Neutrophil (primary cell): ENCODE measurements around the gene SUSD1.
"Not testable (repeated sequence)": the region's sequence is repeated elsewhere in the genome, so short reads cannot be mapped to it uniquely, and the experiment has no call there.

ENCODE experiments used
- H3K27ac ChIP-seq: fragments of 200-600 bp; sonication (generic); 2 replicates; pipeline ENCODE4 v1.5.1; 2016; ENCODE audit warnings: mild to moderate bottlenecking, moderate library complexity
- H3K27me3 ChIP-seq: fragments of 200-600 bp; sonication (generic); 2 replicates; pipeline ENCODE4 v1.6.0; 2016; ENCODE audit warnings: mild to moderate bottlenecking
- H3K36me3 ChIP-seq: fragments of 200-600 bp; sonication (generic); 2 replicates; pipeline ENCODE4 v1.5.1; 2017
- H3K4me1 ChIP-seq, 2 experiments: fragments of 200-600 bp in 1 of 2; sonication (generic) in 1 of 2; 1 replicate in 1 of 2; 2 replicates in 1 of 2; pipeline versions ENCODE4 v1.5.1 to v1.6.1; 2013 to 2016; ENCODE audit warnings: low read depth in 1 of 2, low read length in 1 of 2, mild to moderate bottlenecking in 1 of 2, moderate library complexity in 1 of 2; ENCODE audit not compliant: control insufficient read depth in 1 of 2, insufficient read depth in 1 of 2
- H3K4me3 ChIP-seq, 2 experiments: fragments of 200-600 bp in 1 of 2; sonication (generic) in 1 of 2; 1 replicate in 1 of 2; 2 replicates in 1 of 2; pipeline ENCODE4 v1.5.1; 2013 to 2016; ENCODE audit warnings: low read depth in 1 of 2, low read length in 1 of 2, mild to moderate bottlenecking in 1 of 2, moderate library complexity in 1 of 2
- H3K9me3 ChIP-seq: fragments of 200-600 bp; sonication (generic); 2 replicates; pipeline ENCODE4 v1.5.1; 2016
- TF ChIP-seq, protein P1 (sequence below): fragments of 200-600 bp; sonication (generic); IDR thresholded peaks from 2 replicates; pipeline ENCODE4 v1.5.1; 2016; ENCODE audit warnings: antibody characterized with exemption

SUSD1 gene

DNA sequence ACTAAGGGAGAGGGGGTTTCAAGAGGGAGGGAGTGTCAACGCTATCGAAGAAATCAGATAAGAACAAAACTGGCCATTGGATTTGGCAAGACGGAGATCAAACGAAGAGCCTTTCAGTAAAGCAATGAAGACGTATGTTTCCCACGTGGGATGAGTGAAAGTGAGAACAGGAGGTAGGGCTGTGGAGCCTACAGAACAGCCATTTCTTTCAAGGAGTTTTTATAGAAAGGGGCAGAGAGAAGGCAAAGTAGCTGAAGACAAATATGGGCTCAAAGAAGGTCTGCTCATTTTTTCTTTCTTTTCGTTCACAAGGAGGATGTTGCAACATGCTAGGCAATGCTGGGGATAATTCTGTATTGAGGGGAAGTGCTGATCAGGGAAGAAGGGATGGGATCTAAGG is 98.3 kb downstream of the SUSD1 start:
- no peak overlapping the region for H3K4me3 ChIP-seq
- no peaks in the 10 kb centered on the region for H3K27me3 ChIP-seq
- peaks cover 3% of the 10 kb centered on the region for H3K36me3 ChIP-seq
- peaks cover 5 to 19% of the 10 kb centered on the region in 2 experiments for H3K4me1 ChIP-seq
- TF ChIP-seq, protein P1, sequence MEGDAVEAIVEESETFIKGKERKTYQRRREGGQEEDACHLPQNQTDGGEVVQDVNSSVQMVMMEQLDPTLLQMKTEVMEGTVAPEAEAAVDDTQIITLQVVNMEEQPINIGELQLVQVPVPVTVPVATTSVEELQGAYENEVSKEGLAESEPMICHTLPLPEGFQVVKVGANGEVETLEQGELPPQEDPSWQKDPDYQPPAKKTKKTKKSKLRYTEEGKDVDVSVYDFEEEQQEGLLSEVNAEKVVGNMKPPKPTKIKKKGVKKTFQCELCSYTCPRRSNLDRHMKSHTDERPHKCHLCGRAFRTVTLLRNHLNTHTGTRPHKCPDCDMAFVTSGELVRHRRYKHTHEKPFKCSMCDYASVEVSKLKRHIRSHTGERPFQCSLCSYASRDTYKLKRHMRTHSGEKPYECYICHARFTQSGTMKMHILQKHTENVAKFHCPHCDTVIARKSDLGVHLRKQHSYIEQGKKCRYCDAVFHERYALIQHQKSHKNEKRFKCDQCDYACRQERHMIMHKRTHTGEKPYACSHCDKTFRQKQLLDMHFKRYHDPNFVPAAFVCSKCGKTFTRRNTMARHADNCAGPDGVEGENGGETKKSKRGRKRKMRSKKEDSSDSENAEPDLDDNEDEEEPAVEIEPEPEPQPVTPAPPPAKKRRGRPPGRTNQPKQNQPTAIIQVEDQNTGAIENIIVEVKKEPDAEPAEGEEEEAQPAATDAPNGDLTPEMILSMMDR = no peak
- H3K27ac ChIP-seq = no peak overlapping the region
- H3K9me3 ChIP-seq = no peaks in the 10 kb centered on the region

DNA sequence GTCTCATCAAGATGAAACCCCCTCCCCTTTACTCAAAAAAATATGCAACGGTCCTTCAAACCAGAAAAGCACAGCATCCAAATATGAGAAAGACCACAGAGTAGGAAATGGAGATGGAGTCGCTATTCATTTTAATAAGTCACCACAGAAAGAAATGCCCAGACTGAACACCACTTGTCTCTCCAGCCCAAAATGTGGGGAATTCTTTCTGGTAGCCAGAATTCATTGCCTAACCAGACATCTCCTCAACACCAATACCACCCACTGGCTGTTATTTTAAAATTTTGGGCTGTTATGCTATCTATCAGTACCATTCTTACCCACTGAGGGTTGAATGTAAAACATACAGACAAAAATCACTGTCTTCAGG is 100.1 kb downstream of the SUSD1 start:
- no peak overlapping the region for H3K4me3 ChIP-seq
- H3K27ac ChIP-seq = no peak overlapping the region
- H3K36me3 ChIP-seq = no peaks in the 10 kb centered on the region
- no peaks in the 10 kb centered on the region for H3K9me3 ChIP-seq
- TF ChIP-seq, protein P1 = no peak
- peaks cover 12 to 29% of the 10 kb centered on the region in 2 experiments for H3K4me1 ChIP-seq
- no peaks in the 10 kb centered on the region for H3K27me3 ChIP-seq

DNA sequence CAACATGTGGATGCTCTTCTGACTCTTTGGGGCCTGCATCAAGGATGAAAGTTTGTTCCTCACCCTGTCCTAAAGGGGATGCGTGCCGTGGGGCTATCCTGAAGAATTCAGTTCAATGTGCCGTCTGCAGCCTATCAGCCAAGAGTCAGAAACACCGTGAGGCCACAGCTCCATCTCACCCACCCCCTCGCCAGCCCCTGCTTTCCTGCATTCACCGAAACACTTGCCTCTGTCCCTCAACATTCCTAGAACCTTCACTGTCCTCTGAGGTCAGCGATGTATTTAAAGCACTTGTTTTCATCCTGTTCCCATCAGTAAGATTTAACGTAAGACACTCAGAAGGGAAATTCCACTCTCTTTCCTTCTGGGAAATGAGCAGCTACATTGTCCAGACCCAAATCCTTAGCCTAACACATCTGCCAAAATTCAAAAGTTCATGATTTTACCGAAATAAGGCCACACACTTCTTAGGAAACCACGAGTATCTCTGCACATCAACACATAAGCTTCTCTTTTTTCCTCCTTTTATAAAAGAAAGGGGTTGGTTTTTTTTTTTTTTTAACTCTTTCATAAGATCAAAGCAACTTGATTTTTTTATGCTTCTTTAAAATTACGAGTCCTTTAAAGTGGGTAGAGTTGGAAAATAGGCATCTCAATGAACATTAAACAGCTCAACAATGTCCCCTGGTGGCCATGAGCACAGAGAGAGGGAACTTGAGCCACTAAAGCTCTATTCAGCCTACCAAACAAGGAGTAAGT is 100.7 kb downstream of the SUSD1 start:
- TF ChIP-seq, protein P1 = peak; percentile 51
- Histone ChIP-seq H3K36me3 (no peaks in the 10 kb centered on the region), H3K4me3 (no peak overlapping the region), H3K9me3 (no peaks in the 10 kb centered on the region), H3K27me3 (no peaks in the 10 kb centered on the region), H3K27ac (peak overlapping the region; percentile 20), H3K4me1 (peaks cover 16 to 34% of the 10 kb centered on the region in 2 experiments)

DNA sequence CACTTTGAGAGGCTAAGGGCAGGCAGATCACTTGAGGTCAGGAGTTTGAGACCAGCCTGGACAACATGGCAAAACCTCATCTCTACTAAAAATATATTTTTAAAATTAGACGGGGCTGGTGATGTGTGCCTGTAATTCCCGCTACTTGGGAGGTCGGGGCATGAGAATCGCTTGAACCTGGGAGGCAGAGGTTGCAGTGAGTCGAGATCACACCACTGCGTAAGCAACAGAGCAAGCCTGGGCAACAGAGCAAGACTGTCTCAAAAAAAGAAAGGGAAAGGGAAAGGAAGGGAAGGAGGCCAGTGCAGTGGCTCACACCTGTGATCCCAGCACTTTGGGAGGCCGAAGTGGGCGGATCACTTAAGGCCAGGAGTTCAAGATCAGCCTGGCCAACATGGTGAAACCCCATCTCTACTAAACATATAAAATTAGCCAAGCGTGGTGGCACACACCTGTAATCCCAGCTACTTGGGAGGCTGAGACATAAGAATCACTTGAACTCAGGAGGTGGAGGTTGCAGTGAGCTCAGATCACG is 101.4 kb downstream of the SUSD1 start:
- H3K27me3 ChIP-seq, H3K9me3 ChIP-seq, H3K4me3 ChIP-seq, H3K36me3 ChIP-seq: not testable (repeated sequence)
- Histone ChIP-seq H3K4me1 (peaks cover 24 to 42% of the 10 kb centered on the region in 2 experiments), H3K27ac (peak overlapping the region; percentile 20)

DNA sequence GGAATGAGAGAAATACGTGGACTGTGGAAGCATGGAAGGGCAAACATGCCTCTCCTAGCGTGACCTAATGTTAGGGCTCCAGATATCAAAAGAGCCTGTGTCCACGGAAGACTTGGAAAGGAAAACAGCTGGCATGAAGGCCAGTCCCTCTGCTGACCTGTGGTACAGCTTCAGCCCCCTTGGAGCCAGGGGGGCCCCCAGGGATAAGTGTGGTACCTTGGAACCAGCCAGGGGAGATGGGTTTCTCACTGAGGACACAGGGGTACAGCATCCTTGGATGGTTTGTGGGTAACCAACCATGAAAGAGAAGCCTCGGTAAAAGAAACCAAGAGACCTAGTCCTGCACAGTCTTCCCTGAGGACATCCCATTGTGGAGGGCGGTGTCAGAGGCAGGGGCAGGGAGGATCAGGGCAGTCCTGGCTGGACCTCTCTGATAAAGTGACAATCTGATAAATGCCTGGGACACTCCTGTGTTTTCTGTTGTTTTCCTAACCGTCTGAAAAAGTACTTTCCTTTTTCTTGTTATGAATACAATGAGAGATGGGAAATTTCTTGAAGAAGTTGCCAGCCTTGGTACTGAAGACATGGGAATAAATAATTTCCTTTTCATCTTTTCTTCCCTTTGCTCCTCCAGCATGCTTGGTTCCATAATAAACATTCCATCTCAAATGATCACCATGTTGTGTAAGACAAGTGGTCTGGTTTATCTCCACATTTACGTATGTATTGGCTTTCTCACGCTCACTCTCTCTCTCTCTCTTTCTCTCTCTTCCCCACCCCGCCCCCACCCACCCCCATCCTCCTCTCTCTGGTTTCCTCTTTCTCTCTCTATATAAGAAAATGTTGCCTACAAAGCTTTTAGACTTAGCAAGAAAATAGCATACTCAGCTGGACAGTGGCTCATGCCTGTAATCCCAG is 102.1 kb downstream of the SUSD1 start:
- H3K27ac ChIP-seq = peak overlapping the region; percentile 20
- no peak overlapping the region for H3K4me3 ChIP-seq
- H3K4me1 ChIP-seq = peaks cover 24 to 48% of the 10 kb centered on the region in 2 experiments
- no peaks in the 10 kb centered on the region for H3K27me3 ChIP-seq
- H3K36me3 ChIP-seq = no peaks in the 10 kb centered on the region
- TF ChIP-seq, protein P1 = no peak
- no peaks in the 10 kb centered on the region for H3K9me3 ChIP-seq
